GM19240 (cell line): ENCODE data around the gene CST5.
"Not testable (repeated sequence)": the region's sequence is repeated elsewhere in the genome, so short reads cannot be mapped to it uniquely, and the experiment has no call there.

Experiments
- DNase-seq: peaks from one replicate; pipeline ENCODE4 v3.0.0; 2011; ENCODE audit warnings: low spot score; ENCODE audit not compliant: insufficient read length

CST5 gene

GRCh38 chr20:23841693-23842092 is 37.9 kb downstream of the CST5 start:
- DNase-seq, result no peak

GRCh38 chr20:23835716-23836115 is 43.8 kb downstream of the CST5 start:
- no peak for DNase-seq

GRCh38 chr20:23832775-23833513 is 46.6 kb downstream of the CST5 start:
- DNase-seq, result no peak

- DNase-seq, result not testable (repeated sequence)
Measured at GRCh38 chr20:23831961-23832360, 47.6 kb downstream of the CST5 start.

- DNase-seq, result no peak
Measured at GRCh38 chr20:23826541-23827021, 53.0 kb downstream of the CST5 start, which contains the start of gene CST2. CST2 (minus strand) TSS chr20:23826729; CDS start chr20:23826660, 69 bp downstream.
